GM19240 (cell line): ENCODE measurements around the gene HHLA2.

Experiments
- DNase-seq: peaks from one replicate; pipeline ENCODE4 v3.0.0; 2011; ENCODE audit warnings: low spot score; ENCODE audit not compliant: insufficient read length

HHLA2 gene

DNA sequence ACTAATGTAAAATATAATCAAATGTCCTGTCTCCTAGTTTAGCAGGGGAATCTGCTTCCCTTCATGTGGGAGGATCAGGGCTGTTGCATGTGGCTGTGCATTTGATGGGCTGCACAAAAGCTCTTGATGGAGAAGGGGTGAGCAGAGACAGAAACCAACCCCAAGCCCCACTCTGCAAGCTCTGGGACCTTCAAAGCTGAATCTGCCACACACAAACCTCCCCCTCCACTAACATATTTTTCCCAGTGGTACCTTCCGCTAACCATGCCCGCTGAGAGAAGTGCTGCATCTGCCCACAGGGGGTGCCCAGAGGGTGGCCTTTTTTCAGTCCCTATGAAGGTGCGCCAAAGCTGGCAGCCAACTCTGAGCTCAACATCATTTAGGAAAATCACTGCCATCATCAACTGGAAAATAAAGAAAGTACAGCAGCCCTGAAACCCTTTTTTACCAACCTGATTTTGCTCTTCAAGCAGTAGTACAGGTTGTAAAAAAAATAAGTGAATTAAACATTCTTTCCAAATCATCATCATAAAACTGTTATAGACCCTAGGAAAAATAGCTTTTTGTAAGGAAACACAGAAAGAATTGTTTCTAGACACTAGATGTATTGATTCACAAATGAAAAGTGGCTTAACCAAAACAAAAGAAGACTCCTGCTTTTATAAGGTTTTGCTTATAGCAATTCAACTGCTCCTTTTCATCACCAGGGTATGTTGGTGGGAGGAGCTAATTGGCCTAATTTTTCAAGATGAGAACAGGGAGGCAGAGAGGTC lies 97.0 kb downstream of the HHLA2 start:
- no peak for DNase-seq

DNA sequence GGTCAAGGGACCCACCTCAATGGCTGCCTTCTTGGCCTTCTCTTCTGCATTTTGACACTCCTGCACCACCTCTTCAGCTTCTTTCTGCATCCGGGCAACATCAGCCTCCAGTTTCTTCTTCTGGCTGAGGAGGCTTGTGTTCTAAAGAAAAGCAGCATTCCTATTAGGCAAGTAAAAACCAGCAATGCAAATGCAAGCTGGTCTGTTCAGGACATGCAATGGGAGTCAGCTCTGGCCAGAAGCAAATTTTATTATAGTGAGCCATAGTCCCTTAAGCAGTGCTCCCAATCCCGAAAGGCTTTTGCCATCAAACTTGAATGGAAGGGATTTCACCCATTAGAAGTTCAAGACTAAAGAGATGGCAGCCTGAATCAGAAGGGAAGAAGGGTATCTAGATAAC lies 97.7 kb downstream of the HHLA2 start:
- DNase-seq = no peak

DNA sequence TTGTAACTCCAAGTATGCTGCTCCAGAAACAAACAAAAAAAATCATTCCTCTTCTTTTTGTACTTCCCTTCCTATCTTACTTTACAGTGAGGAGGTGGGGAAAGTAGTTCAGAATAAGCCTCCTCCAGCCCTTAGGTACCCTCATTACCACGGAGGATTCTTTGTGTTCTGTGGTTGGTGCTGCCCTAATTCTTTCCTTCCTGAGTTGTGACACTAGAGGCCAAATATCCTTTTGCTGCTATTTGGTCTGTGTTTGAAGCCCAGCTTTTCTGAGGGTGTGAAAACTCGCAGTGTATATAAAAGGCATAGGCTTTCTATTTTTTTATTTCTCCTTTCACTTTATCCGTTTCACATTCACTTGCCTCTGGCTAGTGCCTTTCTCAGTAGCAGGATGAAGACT lies 98.2 kb downstream of the HHLA2 start:
- DNase-seq = no peak

DNA sequence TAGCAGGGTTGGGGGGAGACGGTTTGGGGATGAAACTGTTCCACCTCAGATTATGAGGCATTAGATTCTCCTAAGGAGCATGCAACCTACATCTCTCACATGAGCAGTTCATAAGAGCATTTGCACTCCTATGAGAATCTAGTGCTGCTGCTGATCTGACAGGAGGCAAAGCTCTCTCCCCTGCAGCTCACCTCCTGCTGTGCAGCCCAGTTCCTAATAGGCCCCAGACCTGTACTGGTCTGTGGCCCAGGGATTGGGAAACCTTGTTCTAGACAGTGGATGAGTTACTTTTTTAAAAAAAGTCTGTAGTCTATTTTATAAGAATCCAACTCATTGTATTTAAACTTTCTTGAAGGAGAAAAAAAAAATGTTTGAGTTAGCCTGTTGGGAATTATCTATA lies 100.0 kb downstream of the HHLA2 start:
- DNase-seq = no peak

DNA sequence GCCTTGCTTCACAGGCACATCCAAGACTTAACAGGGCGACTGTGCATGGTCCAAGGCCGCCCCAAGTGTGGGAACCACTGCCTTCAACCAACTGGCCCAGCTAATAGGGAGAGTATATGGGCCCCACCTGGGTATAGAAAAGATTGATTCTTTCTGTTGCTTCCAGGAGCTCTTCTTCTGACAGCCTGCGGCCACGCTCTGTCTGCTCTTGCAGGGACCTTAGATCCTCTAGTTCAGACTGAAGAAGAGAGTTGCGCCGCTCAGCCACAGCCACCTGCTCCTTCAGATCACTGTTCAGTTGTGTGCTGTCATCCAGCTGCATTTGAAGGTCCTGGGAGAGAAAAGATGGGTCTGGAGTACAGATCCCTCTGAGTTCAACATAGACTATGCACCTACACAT lies 102.2 kb downstream of the HHLA2 start:
- DNase-seq = no peak

DNA sequence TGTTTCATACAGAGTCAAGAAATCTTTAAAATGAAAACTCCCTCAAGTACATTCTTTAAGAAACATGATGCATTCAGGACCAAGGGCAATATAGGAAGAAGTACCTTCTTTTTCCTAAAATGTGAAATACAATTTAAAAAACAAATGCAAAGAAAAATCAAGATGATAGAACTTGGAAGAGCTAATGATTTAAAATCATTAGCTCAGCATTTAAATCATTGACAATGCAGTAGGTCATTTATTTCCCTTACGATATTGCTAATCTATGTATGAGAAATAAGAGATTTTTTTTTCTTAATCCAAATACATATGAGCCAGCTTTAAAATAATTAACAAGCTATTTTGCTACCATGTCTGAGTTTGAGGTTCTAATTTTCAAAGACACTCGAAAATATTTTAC lies 105.5 kb downstream of the HHLA2 start:
- DNase-seq = no peak

DNA sequence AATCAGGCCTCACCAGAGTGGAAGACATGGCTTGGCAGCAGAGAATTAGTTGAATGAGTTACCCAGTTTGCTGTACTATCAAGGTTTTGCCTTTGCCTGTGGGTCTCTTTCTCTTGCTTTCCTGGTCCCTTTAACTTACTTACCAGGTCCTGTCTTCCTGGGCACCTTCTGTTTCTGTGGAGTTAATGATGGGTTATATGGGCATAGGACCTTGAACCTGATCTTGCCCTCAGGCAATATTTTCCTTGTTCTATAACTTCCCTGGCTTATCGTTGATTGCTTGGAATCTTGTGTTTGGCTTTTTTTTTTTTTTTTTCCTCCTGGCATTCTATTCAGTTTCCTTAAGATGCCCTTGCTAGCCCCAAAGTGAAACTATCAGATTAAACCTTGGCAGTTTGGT lies 106.8 kb downstream of the HHLA2 start:
- no peak for DNase-seq

DNA sequence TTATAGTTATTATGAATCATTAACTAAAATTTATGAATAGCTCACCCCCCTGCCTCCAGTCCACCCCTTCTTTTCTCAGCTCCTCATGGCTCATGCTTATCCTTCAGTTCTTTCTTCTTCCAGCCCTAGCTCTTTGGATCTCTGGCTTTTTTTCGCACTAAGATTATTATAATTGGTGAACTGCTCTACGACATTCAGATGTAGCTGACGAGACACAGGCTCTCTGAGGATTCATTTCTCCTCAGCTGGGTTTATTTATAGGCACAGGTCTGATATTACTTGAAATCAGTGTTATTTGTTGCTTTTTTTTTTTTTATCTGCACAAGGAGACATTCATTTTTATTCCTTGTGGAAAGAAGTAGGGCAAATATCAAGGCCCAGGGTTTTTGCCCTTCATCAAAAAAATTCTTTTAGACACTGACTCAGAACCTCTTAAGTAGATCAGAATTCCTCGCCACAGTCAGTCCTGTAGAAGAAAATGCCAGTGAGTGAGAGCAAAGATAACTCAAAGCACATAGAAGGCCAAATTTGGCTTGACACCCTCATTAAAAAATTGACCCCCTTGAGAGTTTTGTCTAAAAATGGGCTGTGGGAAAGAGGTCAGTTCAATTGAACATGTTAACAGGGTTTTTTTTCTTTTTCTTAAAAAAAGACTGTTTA lies 107.5 kb downstream of the HHLA2 start:
- DNase-seq = no peak

DNA sequence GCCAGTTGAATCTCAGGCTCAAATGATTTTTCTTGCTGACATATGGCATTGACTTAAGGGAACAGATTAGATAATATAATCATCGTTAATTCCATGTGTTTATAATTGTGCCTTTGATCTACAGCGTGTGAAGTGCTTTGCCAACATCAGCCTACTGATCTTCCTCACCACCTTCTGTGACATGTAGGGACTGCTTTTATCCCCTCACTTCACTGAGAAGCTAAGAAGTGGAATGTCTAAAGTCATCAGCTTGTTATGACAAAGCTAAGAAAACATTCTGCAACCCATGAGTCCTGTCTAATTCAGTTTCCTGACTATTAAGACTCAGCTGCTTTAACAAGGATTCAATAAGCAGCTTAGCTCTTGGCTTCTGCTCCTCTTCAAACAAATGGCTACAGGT lies 108.0 kb downstream of the HHLA2 start:
- DNase-seq = no peak

DNA sequence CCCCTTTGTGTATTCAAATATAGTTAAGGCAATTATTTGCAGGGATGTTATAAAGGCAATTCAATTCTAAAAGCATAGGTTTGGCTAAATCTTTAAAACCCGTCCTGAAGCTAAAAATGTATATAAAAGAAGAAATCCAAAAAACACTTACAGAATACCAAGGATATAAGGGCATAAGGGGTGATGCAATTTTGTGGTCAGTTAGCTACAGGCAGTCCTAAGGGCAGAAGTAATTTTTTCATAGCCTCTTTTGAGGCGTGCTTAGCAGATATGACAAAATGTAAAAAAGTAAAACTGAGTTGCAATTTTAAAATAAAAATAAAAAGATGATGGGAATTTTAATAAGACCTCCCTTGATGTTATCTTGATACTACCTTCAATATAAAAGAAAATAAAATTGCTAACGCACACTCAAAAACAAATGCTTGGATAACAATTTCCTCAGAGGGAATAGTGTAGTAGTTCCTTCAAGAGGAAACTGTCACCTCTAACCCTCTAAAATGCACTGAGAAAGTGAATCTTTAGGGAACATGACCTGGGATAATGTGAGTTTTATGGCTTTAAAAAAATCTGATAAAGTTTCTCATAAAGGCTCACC lies 109.8 kb downstream of the HHLA2 start:
- no peak for DNase-seq

DNA sequence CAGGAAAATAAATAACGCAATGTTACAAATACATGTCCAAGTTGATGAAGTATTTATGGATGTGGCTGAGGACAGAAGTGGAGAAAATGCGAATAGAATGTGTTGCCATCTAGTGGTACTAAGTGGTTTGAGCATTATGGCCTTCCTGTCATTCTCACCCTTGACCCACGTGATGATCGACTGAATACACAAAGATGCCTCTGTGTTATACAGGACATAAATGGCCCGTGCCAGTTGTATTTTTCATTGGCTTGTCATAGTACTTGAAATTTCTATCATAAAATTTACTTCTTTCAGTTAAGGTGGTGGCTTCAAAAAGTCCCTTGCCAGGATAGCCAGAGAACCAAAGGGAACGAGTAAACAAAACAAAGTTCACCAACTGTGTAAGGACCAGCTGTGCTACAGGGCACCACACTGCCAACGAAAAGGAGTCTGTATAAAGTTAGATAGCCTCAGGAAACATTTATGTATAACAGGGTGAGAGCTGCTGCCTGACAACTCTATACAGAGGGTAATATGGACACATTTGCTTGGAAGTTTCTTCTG lies 110.4 kb downstream of the HHLA2 start:
- DNase-seq = peak; percentile 73

DNA sequence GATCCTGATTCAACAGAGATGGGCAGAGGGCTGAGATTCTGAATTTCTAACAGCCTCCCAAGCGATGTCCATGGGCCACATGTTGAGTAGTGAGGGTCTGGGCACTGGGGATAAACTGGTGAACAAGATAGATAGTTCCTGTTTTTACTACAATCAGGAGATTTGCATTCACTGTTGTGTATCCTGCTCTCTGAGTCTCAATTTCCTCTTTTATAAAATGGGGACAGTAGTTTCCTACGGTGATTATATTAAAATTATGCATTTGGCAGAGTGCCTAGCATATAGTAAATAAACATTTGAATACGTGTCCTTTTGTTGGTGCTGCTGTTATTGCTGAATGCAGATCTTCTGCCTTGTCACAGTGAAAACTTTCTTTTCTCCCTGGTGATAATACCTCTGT lies 111.5 kb downstream of the HHLA2 start:
- DNase-seq = no peak

DNA sequence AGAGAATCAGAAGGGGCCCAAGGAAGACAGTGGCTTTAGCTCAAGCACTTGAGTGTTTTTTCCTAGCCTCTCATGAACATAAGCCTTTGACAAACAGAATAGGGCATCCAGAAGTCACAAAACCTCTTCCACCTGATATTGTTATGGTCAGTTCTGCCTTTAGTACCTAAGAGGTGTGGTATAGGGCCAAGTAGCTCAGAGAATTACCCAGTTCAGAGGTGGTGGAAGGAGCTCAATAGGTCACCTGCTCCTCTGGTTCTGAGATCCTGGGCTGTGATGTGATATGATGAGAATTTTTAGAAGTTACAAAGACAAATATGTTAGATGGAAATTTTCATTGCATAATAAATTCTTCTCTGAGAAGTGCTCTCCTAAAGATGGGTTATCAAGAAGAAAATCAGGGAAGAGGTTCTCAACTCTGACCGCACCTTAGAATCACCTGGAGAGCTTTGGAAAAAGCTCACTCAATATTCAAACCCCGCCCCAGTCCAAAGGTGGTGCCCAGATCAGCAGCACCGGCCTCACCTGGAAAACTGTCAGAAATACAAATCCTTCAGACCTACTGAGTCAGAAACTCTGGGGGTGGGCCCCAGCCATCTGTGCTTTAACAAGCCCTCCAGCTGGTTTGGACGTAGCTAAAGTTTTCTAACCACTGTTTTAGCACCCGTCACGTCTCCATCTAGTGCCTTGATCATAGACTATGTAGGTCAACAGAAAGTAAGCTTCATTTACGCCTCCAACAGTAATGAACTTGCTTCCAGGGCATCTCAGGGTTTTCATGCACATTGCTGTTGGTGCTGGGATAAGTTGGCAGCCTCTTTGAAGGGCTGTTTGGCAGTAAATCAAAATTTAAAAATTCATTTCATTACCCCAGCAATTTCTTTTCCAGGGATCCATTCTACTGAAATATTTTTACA lies 112.8 kb downstream of the HHLA2 start:
- DNase-seq = no peak

DNA sequence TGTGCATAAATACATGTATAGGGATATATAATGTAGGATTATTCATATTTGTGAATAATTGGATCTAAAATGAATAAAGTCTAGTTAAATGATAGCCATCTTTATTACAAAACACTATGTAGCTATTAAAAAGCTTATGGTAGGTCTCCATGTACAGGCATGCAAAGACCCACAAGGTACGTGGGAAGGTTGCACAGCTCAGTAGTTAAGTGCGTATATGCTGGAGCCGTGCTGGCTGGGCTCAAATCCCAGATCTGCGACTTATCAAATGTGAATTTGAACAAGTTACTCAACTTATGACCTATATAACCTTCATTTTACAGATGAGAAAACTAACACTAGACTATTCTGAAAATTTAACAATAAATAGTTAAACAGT lies 113.4 kb downstream of the HHLA2 start:
- DNase-seq = no peak

DNA sequence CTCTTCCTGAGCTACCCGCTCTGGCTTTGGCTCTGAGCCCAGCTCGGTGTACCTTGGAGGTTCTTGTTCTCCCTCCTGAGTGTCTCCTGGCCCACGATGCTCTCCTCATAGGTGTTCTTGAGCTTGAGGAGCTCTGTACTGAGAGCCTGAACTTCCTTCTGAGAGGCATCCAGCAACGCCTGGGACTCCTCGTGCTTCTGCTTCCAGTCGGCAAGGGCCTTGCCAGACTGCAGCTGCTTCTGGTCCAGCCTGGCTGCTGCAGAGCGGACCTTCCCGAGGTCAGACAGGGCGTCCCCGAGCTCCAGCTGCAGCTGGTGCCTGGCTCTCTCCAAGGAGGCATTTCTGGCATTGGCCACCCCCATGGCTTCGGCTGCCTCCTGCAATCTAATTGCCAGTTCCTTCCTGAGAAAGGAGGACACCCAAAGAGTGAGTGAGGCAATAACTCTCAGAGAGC lies 114.2 kb downstream of the HHLA2 start:
- no peak for DNase-seq

DNA sequence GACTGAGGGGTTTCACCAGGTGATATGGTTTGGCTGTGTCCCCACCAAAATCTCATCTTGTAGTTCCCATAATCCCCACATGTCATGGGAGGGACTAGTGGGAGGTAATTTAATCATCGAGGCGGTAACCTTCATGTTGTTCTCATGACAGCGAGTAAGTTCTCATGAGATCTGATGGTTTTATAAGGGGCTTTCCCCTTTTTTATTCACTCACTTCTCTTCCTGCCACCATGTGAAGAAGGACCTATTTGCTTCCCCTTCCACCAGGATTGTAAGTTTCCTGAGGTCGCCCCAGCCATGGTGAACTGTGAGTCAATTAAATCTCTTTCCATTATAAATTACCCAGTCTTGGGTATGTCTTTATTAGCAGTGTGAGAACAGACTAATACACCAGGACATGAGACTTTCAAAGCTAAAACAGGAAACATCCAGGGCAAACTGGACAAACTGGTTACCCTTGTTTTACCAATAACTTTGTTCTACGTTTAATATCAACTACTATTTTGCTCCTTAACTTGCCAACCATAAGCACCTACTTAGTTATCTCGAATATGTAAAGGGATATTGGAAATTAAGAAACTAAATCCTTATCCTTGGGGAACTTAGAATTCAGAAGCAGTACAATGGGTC lies 115.9 kb downstream of the HHLA2 start:
- DNase-seq = no peak

DNA sequence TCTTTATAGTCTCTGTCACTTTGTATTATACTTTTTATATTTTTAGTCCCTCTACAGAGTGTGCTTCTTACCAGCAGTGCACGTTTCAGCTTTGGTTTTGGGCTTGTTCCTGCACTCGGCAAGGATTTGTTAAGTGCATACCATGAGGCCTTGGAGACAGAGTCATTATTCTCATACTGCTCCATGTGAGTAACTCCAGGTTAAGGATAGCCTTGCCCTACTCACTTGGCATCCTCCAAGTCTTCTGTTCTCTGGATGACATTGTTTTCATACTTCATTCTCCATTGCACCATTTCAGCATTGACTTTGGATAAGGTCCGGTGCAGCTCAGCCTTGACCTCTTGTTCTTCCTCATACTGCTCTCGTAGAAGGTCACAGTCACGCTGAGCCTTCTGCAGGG lies 117.7 kb downstream of the HHLA2 start:
- DNase-seq = no peak

DNA sequence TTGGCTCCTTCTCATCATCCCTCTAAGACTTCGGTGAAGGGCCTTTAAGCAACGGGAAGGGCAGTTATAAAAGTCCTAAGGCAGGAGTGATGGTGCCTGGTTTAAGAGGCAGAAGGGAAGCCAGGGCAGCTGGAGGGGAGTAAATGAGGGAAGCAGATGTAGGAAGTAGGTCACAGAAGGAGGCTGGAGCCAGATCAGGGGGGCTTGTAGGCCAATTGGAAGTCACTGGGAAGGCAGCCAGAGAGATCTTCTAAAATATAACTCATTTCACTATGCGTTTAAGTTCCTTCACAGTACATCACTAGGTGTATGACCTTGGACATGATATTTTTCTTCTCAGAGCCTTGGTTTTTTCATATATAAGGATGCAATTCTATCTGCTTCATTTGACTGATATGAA lies 119.3 kb downstream of the HHLA2 start:
- DNase-seq = no peak

DNA sequence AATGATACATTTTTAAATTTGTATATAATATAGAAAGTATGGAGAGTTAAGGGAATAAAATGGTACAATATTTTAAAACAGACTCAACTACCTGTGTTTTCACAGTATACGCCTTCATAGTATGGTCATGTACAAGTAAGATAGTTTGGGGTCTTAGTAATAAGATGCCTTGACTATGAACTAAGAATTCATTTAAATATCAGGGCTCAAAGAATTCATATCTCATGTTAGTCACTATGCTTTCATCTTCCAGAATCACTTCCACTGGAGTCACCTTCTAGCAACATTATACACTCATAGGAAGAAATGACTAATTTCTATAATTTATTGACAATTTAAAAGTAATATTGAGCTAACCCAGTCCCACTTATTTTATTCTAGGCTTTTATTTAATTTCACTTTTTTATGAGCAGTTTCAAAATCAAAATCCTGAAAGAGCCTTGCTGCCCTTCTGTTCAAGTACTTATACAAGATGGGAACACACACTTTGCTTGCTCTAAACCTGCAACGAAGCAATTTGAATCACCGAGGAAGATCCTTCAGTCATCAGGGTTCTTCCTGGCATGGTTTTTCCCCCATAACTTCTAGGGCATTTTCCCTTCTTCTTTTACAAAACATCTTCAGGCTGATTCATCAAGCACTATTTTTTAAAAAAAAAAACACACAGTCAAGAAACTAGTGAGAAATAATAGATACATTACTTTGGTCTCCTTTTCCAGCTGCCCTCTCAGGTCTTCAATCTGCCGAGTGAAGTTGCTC lies 119.9 kb downstream of the HHLA2 start:
- no peak for DNase-seq

DNA sequence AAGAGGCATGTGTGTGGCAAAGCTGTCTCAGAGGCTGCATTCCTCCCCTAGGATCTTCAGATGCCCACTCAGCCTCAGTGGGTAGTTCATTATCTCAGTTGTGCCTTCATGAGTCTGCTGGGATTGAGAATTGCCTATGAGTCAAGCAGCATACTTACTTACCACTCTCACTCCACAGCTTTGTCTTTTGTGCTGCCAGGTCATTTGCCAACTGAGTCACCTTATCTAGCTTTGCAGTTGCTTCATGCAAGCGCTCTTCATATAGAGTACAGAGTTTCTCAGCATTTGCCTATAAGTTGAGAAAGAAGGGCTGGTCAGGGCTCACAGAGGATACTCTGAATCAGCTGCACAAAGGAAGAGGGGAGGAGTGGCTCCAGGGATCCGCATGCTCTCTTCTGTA lies 124.6 kb downstream of the HHLA2 start:
- no peak for DNase-seq
